Activated naive CD4-positive, alpha-beta T cell treated with anti-CD3 and anti-CD28 coated beads, Interleukin-2, amount 10 ng/mL, durations not matched to agents 5 hours and 36 hours (primary cell): Measurements from ENCODE around the gene DYRK3. TPM values are rescaled to one million over a fixed set of nuclear protein-coding genes. Genes with fewer than 3 reads are reported as not detected.

Experiments used
- total RNA-seq, 2 experiments: library from RNA; stranded (reverse); gene quantifications; one replicate each; pipeline ENCODE4 v1.2.3, GENCODE V29; 2021

DYRK3 gene
- total RNA-seq: 1 to 10 TPM; 2.6 to 3.1 TPM

GRCh38 chr1:206635080-206635977 lies at the start of gene DYRK3:
Gene DYRK3, plus strand, starts transcription at chr1:206635536. Its CDS starts 168 bp downstream, at chr1:206635704.

GRCh38 chr1:206612129-206612876 lies 23.0 kb upstream of the DYRK3 start, which contains the start of gene EIF2D:
Gene EIF2D, minus strand, starts transcription at chr1:206612465. Its CDS starts 123 bp downstream, at chr1:206612342.

GRCh38 chr1:206684478-206685333 lies 49.4 kb downstream of the DYRK3 start, which contains the start of gene MAPKAPK2:
Gene MAPKAPK2, plus strand, starts transcription at chr1:206684905. Its CDS starts 325 bp downstream, at chr1:206685230.

Other genes with a start within 250 kb of the DYRK3 start
- 10 to 100 TPM; 89.0 to 95.2 TPM for gene IKBKE, start 165.1 kb upstream of the DYRK3 start, total RNA-seq
- 100 to 1,000 TPM; 210 to 212 TPM for gene RASSF5, start 128.0 kb upstream of the DYRK3 start, total RNA-seq
- 10 to 100 TPM; 50.3 to 53.1 TPM for gene EIF2D, start 23.1 kb upstream of the DYRK3 start, total RNA-seq
- 10 to 100 TPM; 58.5 to 60.6 TPM for gene MAPKAPK2, start 49.4 kb downstream of the DYRK3 start, total RNA-seq
- not detected for gene IL19, start 135.2 kb downstream of the DYRK3 start, total RNA-seq
- not detected for gene IL10, start 137.0 kb downstream of the DYRK3 start, total RNA-seq
- not detected for gene IL20, start 230.1 kb downstream of the DYRK3 start, total RNA-seq